HepG2 (cell line): Measurements from ENCODE around the gene HPS3. TPM values are rescaled to one million over a fixed set of nuclear protein-coding genes. Genes with fewer than 3 reads are reported as not detected.

Experiments
- ATAC-seq: fragments of 200-7000 bp; cut with Tn5 transposase; 3 replicates; pipeline ENCODE4 v1.9.1; 2020; ENCODE audit warnings: mild to moderate bottlenecking, moderate library complexity
- BruUV-seq: library from RNA; stranded (reverse); fragments of 400-500 nt; replicated peaks from 2 replicates; lab custom pipeline; 2021; lab: Mats Ljungman, UMichigan
- CTCF ChIA-PET: fragments of 300-600 bp; formaldehyde crosslinking; extraction: SDS; loops from one replicate; lab custom pipeline; 2021; ENCODE audit warnings: low total read pairs, inconsistent platforms, low intra/inter-chr PET ratio; lab: Yijun Ruan, JAX
- POLR2A ChIA-PET: fragments of 350-600 bp; sonication (Branson Sonifier 250); formaldehyde crosslinking; loops from one replicate; lab custom pipeline; 2020; ENCODE audit warnings: antibody characterized with exemption, inconsistent platforms; lab: Yijun Ruan, JAX
- DNase-seq: peaks from one replicate; pipeline ENCODE4 v3.0.0-alpha.2; 2015; ENCODE audit warnings: low spot score
- FAIRE-seq: peaks from 3 replicates; lab custom pipeline; 2011; peaks lifted over from hg19 to GRCh38; lab: Jason Lieb, UNC
- H2AFZ ChIP-seq: one replicate; pipeline ENCODE4 v1.6.1; 2011; ENCODE audit warnings: low read length, inconsistent platforms
- H3K27ac ChIP-seq: fragments of 300-600 bp; 3 replicates; pipeline ENCODE4 v1.8.0; 2011; ENCODE audit warnings: mixed run types, mild to moderate bottlenecking, mixed read lengths, low read length, inconsistent platforms; ENCODE audit not compliant: insufficient read depth; ENCODE audit errors: extremely low read length
- H3K27me3 ChIP-seq, 2 experiments: fragments of 200-600 bp in 1 of 2; 2 replicates in 1 of 2; 3 replicates in 1 of 2; pipeline versions ENCODE4 v1.6.0 to v1.8.0; 2011; ENCODE audit warnings: low read length in 2 of 2, mild to moderate bottlenecking in 2 of 2, moderate library complexity in 2 of 2, inconsistent platforms in 1 of 2; ENCODE audit not compliant: insufficient read depth in 2 of 2, control insufficient read depth in 1 of 2
- H3K36me3 ChIP-seq, 2 experiments: fragments of 200-600 bp in 1 of 2; replicated peaks in 1 of 2; 2 replicates in 1 of 2; 3 replicates in 1 of 2; pipeline versions ENCODE4 v1.5.1 to v1.8.0; 2011; ENCODE audit warnings: low read length in 2 of 2, inconsistent platforms in 1 of 2; ENCODE audit not compliant: insufficient read depth in 2 of 2, control insufficient read depth in 1 of 2
- H3K4me1 ChIP-seq: 2 replicates; pipeline ENCODE4 v1.5.1; 2012; ENCODE audit warnings: low read length, inconsistent platforms; ENCODE audit not compliant: insufficient read depth
- H3K4me2 ChIP-seq: 2 replicates; pipeline ENCODE4 v1.6.0; 2011; ENCODE audit warnings: low read depth, low read length, inconsistent platforms
- H3K4me3 ChIP-seq, 3 experiments: fragments of 200-600 bp in 1 of 3; sonication (generic), shearing (Covaris generic) in 1 of 3; replicated peaks in 1 of 3; 2 replicates each; pipeline ENCODE4 v1.5.1; 2011 to 2016; ENCODE audit warnings: low read length in 3 of 3, inconsistent platforms in 2 of 3, low read depth in 2 of 3, mild to moderate bottlenecking in 2 of 3, control low read depth in 1 of 3, mixed read lengths in 1 of 3; ENCODE audit not compliant: insufficient read depth in 1 of 3
- H3K79me2 ChIP-seq: one replicate; pipeline ENCODE4 v1.6.1; 2011; ENCODE audit warnings: low read length, inconsistent platforms; ENCODE audit not compliant: insufficient read depth
- H3K9ac ChIP-seq: 2 replicates; pipeline ENCODE4 v1.6.0; 2011; ENCODE audit warnings: mild to moderate bottlenecking, low read depth, low read length, inconsistent platforms; ENCODE audit not compliant: insufficient read depth
- H3K9me3 ChIP-seq: 2 replicates; pipeline ENCODE4 v1.5.1; 2012; ENCODE audit warnings: mild to moderate bottlenecking, low read length
- H4K20me1 ChIP-seq: 2 replicates; pipeline ENCODE4 v1.6.0; 2011; ENCODE audit warnings: inconsistent platforms, mild to moderate bottlenecking, low read length, moderate library complexity; ENCODE audit not compliant: insufficient read depth
- CSRNP2 ChIP-seq: sonication (generic); formaldehyde crosslinking; conservative IDR thresholded peaks from 2 replicates; pipeline ENCODE4 v1.8.0; 2022; ENCODE audit warnings: low read depth, missing genetic modification reagents
- HDAC2 ChIP-seq: sonication (generic); formaldehyde crosslinking; IDR thresholded peaks from 2 replicates; pipeline ENCODE4 v1.4.0; 2020; ENCODE audit warnings: missing genetic modification reagents
- JARID2 ChIP-seq: sonication (generic); formaldehyde crosslinking; IDR thresholded peaks from 2 replicates; pipeline ENCODE4 v1.8.1; 2023; ENCODE audit warnings: missing genetic modification reagents, inconsistent platforms; ENCODE audit not compliant: insufficient replicate concordance
- NPAS2 ChIP-seq: sonication (generic); formaldehyde crosslinking; IDR thresholded peaks from 2 replicates; pipeline ENCODE4 v1.8.0; 2022; ENCODE audit warnings: mild to moderate bottlenecking, missing genetic modification reagents, borderline replicate concordance
- PLSCR1 ChIP-seq: sonication (generic); formaldehyde crosslinking; IDR thresholded peaks from 2 replicates; pipeline ENCODE4 v1.5.0; 2020; ENCODE audit warnings: missing genetic modification reagents, mild to moderate bottlenecking, borderline replicate concordance
- SALL2 ChIP-seq: sonication (generic); formaldehyde crosslinking; IDR thresholded peaks from 2 replicates; pipeline ENCODE4 v1.8.1; 2023; ENCODE audit warnings: mild to moderate bottlenecking, missing genetic modification reagents, inconsistent platforms
- ZNF143 ChIP-seq: sonication (generic); formaldehyde crosslinking; IDR thresholded peaks from 2 replicates; pipeline ENCODE4 v1.4.0; 2020; ENCODE audit warnings: missing genetic modification reagents
- ZNF282 ChIP-seq: fragments of 450-650 bp; IDR thresholded peaks from 2 replicates; pipeline ENCODE4 v1.6.1; 2018; ENCODE audit not compliant: partially characterized antibody
- ZNF333 ChIP-seq: sonication (generic); formaldehyde crosslinking; IDR thresholded peaks from 2 replicates; pipeline ENCODE4 v1.4.0; 2020; ENCODE audit warnings: mild to moderate bottlenecking, missing genetic modification reagents, borderline replicate concordance
- ZNF354B ChIP-seq: sonication (generic); formaldehyde crosslinking; IDR thresholded peaks from 2 replicates; pipeline ENCODE4 v1.8.0; 2022; ENCODE audit warnings: mild to moderate bottlenecking, missing genetic modification reagents
- ZNF367 ChIP-seq: sonication (generic); formaldehyde crosslinking; IDR thresholded peaks from 2 replicates; pipeline ENCODE4 v1.4.0; 2020; ENCODE audit warnings: missing genetic modification reagents, borderline replicate concordance
- ZNF446 ChIP-seq: sonication (generic); formaldehyde crosslinking; IDR thresholded peaks from 2 replicates; pipeline ENCODE4 v1.5.0; 2020; ENCODE audit warnings: mild to moderate bottlenecking, missing genetic modification reagents
- ZNF484 ChIP-seq: sonication (generic); formaldehyde crosslinking; IDR thresholded peaks from 2 replicates; pipeline ENCODE4 v1.5.1; 2020; ENCODE audit warnings: mild to moderate bottlenecking, low read depth, missing genetic modification reagents, borderline replicate concordance
- ZNF562 ChIP-seq: sonication (generic); formaldehyde crosslinking; IDR thresholded peaks from 2 replicates; pipeline ENCODE4 v1.8.0; 2022; ENCODE audit warnings: missing genetic modification reagents, borderline replicate concordance
- ZNF569 ChIP-seq: sonication (generic); formaldehyde crosslinking; IDR thresholded peaks from 2 replicates; pipeline ENCODE4 v1.5.0; 2020; ENCODE audit warnings: mild to moderate bottlenecking, missing genetic modification reagents, moderate library complexity, borderline replicate concordance
- ZSCAN21 ChIP-seq: sonication (generic); formaldehyde crosslinking; IDR thresholded peaks from 2 replicates; pipeline ENCODE4 v1.8.0; 2022; ENCODE audit warnings: mild to moderate bottlenecking, missing genetic modification reagents, moderate library complexity, borderline replicate concordance
- WGBS: methylation state at CpG from one replicate; pipeline ENCODE4 v1.1.6; 2017; ENCODE audit warnings: low lambda C conversion rate; 5-methylcytosine and 5-hydroxymethylcytosine counted together
- in situ Hi-C: cut with HindIII; loops from 2 replicates; pipeline ENCODE4 v1.10.0; 2017; ENCODE audit warnings: low pct_unique_long_range_greater_than_20kb; ENCODE audit not compliant: extremely low pct_ligation_motif_present
- intact Hi-C: fragments of 100-400 bp; cut with micrococcal nuclease; formaldehyde crosslinking; loops from one replicate; pipeline ENCODE4 v1.10.0; 2022; ENCODE audit not compliant: unreplicated experiment
- polyA plus RNA-seq, 8 experiments: library from polyadenylated mRNA; depleted of rRNA in 3 of 8; stranded (reverse) in 7 of 8; unstranded in 1 of 8; fragments of >200 nt; fragmentation: Illumina TruSeq in 4 of 8; extraction: Trizol in 4 of 8; gene quantifications; 2 replicates each; pipeline versions ENCODE4 v1.2.1 to v1.2.3, GENCODE V29; 2011 to 2016; ENCODE audit warnings: low read depth in 4 of 8, missing spikeins in 1 of 8, mixed read lengths in 1 of 8; ENCODE audit not compliant: insufficient read depth in 1 of 8
- total RNA-seq, 5 experiments: library from RNA; depleted of rRNA; stranded (reverse); fragments of >200 nt; fragmentation: Illumina TruSeq; extraction: Trizol; gene quantifications; 2 replicates each; pipeline ENCODE4 v1.2.3, GENCODE V29; 2016; ENCODE audit warnings: low read depth in 1 of 5
- TF ChIP-seq, protein P1 (sequence below): sonication (generic); formaldehyde crosslinking; IDR thresholded peaks from 2 replicates; pipeline ENCODE4 v1.8.0; 2022; ENCODE audit warnings: missing genetic modification reagents, mild to moderate bottlenecking, inconsistent platforms, borderline replicate concordance

HPS3 gene
- total and polyA plus RNA-seq, 2 of the 13 experiments (the other 11 are each of a cell fraction or from before 2014, with no cell fraction given): 9.5 to 18.9 TPM

DNA sequence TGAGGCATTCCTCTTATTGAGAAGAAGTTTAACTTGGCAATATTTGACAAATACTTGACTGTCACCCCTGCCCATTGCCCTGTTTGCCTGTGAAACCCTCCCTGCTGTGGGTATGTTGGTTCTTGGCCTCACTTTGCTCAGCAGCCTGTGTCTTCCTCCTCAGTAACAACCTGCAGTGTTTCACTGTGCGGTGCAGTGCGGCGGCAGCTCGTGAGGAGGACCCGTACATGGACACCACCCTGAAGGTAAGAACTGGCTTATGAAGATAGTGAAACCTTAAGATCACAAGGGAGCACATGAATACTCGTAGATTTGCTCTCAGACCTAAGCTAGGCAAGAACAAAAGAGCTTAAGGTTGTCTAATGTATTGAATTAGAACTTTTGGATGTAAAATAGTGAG, 21.0 kb downstream of the HPS3 start:
- Histone ChIP-seq H4K20me1 (no peaks in the 10 kb centered on the region), H3K79me2 (no peaks in the 10 kb centered on the region), H3K4me3 (no peak overlapping the region), H3K4me1 (no peaks in the 10 kb centered on the region), H3K9ac (no peak overlapping the region), H3K27me3 (no peaks in the 10 kb centered on the region), H3K27ac (no peak overlapping the region), H3K36me3 (peaks cover 8 to 30% of the 10 kb centered on the region in 2 experiments; a peak in 4 of 5 replicates), H3K9me3 (no peaks in the 10 kb centered on the region), H2AFZ (no peak overlapping the region), H3K4me2 (no peak overlapping the region)
- in situ Hi-C loops (no loop called here), intact Hi-C loops (no loop called here)
- ATAC-seq: no peak
- no TSS peak for BruUV-seq
- ChIA-PET CTCF (no interaction called here), POLR2A (no interaction called here)
- no peak for FAIRE-seq
- over 99% methylated on average over 6 of the region's 6 CpGs for WGBS
- TF ChIP-seq ZNF282 (no peak), HDAC2 (CRISPR knock-in tag) (no peak), ZNF446 (CRISPR knock-in tag) (no peak), PLSCR1 (CRISPR knock-in tag) (no peak), ZNF367 (CRISPR knock-in tag) (no peak), ZNF484 (CRISPR knock-in tag) (no peak), ZNF333 (CRISPR knock-in tag) (no peak), ZNF143 (CRISPR knock-in tag) (no peak), SALL2 (CRISPR knock-in tag) (no peak), NPAS2 (CRISPR knock-in tag) (no peak), JARID2 (no peak), ZNF569 (CRISPR knock-in tag) (no peak), ZNF354B (no peak), CSRNP2 (CRISPR knock-in tag) (no peak), ZSCAN21 (no peak), ZNF562 (CRISPR knock-in tag) (no peak)
- TF ChIP-seq, protein P1, sequence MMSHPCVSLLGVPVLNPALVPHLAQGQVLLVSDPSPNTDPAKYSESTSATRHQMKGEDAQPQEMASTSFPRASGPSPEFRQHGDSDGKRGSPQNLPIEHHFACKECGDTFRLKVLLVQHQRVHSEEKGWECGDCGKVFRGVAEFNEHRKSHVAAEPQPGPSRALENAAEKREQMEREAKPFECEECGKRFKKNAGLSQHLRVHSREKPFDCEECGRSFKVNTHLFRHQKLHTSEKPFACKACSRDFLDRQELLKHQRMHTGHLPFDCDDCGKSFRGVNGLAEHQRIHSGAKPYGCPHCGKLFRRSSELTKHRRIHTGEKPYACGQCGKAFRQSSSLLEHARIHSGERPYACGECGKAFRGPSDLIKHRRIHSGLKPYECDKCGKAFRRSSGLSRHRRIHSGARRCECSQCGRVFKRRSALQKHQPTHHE (CRISPR knock-in tag): no peak
- DNase-seq: no peak
